B cell (primary cell): ENCODE measurements around the gene CDK19. TPM values are rescaled to one million over a fixed set of nuclear protein-coding genes. Genes with fewer than 3 reads are reported as not detected.
A peak's percentile ranks its signal among the peaks of the same experiment; 100 is the strongest.

ENCODE experiments used
- ATAC-seq: fragments of 200-7000 bp; cut with Tn5 transposase; one replicate; pipeline ENCODE4 v1.10.0; 2021; ENCODE audit warnings: low read depth, mild to moderate bottlenecking, moderate number of reproducible peaks, moderate library complexity
- CTCF ChIA-PET: fragments of 350-600 bp; sonication (Branson Sonifier 250); formaldehyde crosslinking; loops from one replicate; lab custom pipeline; 2021; ENCODE audit warnings: antibody characterized with exemption, inconsistent platforms; lab: Charles Lee
- POLR2A ChIA-PET: fragments of 350-600 bp; sonication (Branson Sonifier 250); formaldehyde crosslinking; loops from one replicate; lab custom pipeline; 2021; ENCODE audit warnings: antibody characterized with exemption; lab: Charles Lee
- DNase-seq: peaks from one replicate; pipeline ENCODE4 v3.0.0; 2013
- H2AFZ ChIP-seq: 2 replicates; pipeline ENCODE4 v1.6.1; 2012; ENCODE audit warnings: mild to moderate bottlenecking, low read depth, low read length; ENCODE audit not compliant: insufficient read depth, poor library complexity, severe bottlenecking
- H3K27ac ChIP-seq, 2 donors: 1 replicate in 1 of 2; 2 replicates in 1 of 2; pipeline ENCODE4 v1.5.1; 2012 to 2013; ENCODE audit warnings: low read length in 2 of 2, mild to moderate bottlenecking in 2 of 2, moderate library complexity in 1 of 2
- H3K27me3 ChIP-seq, 4 experiments: fragments of 200-600 bp in 1 of 4; sonication (generic) in 1 of 4; replicated peaks in 1 of 4; 1 replicate in 2 of 4; 2 replicates in 2 of 4; pipeline versions ENCODE4 v1.6.1 to v1.7.0; 2013 to 2016; ENCODE audit warnings: low read length in 3 of 4, mild to moderate bottlenecking in 2 of 4, mixed read lengths in 1 of 4, moderate library complexity in 1 of 4; ENCODE audit not compliant: insufficient read depth in 4 of 4, control insufficient read depth in 3 of 4; ENCODE audit errors: control extremely low read depth in 1 of 4
- H3K36me3 ChIP-seq, 2 experiments: replicated peaks in 1 of 2; 1 replicate in 1 of 2; 2 replicates in 1 of 2; pipeline versions ENCODE4 v1.6.1 to v1.7.1; 2013; ENCODE audit warnings: low read length in 1 of 2; ENCODE audit not compliant: insufficient read depth in 2 of 2, control insufficient read depth in 1 of 2; ENCODE audit errors: control extremely low read depth in 1 of 2, extremely low read depth in 1 of 2
- H3K4me1 ChIP-seq, 2 donors: fragments of 200-600 bp in 1 of 2; sonication (generic) in 1 of 2; 1 replicate in 1 of 2; 2 replicates in 1 of 2; pipeline versions ENCODE4 v1.5.1 to v1.6.1; 2013 to 2017; ENCODE audit warnings: low read length in 2 of 2; ENCODE audit not compliant: control insufficient read depth in 2 of 2, insufficient read depth in 2 of 2
- H3K4me2 ChIP-seq: replicated peaks from 2 replicates; pipeline ENCODE3; 2012; ENCODE audit warnings: mild to moderate bottlenecking, low read depth, low read length; ENCODE audit not compliant: poor library complexity, severe bottlenecking
- H3K4me3 ChIP-seq, 5 experiments: fragments of 200-600 bp in 1 of 5; sonication (generic) in 1 of 5; 1 replicate in 3 of 5; 2 replicates in 2 of 5; pipeline versions ENCODE4 v1.5.1 to v1.7.0; 2011 to 2016; ENCODE audit warnings: low read length in 4 of 5, mild to moderate bottlenecking in 4 of 5, low read depth in 2 of 5, control low read depth in 1 of 5, moderate library complexity in 1 of 5; ENCODE audit not compliant: insufficient read depth in 1 of 5; ENCODE audit errors: control extremely low read depth in 1 of 5, extremely low read depth in 1 of 5
- H3K79me2 ChIP-seq: fragments of 200-600 bp; sonication (generic); one replicate; pipeline ENCODE4 v1.6.0; 2016; ENCODE audit warnings: low read length; ENCODE audit not compliant: control insufficient read depth, insufficient read depth
- H3K9ac ChIP-seq: fragments of 200-600 bp; sonication (generic); 2 replicates; pipeline ENCODE4 v1.6.1; 2017; ENCODE audit warnings: mild to moderate bottlenecking, low read length, moderate library complexity
- H3K9me3 ChIP-seq, 3 donors: one replicate each; pipeline versions ENCODE4 v1.6.1 to v1.7.1; 2013; ENCODE audit warnings: low read length in 2 of 3; ENCODE audit not compliant: control insufficient read depth in 2 of 3, insufficient read depth in 1 of 3; ENCODE audit errors: control extremely low read depth in 1 of 3
- H4K20me1 ChIP-seq: 2 replicates; pipeline ENCODE4 v1.6.0; 2012; ENCODE audit warnings: mild to moderate bottlenecking, low read length; ENCODE audit not compliant: insufficient read depth, control insufficient read depth, poor library complexity, severe bottlenecking
- H3K27ac Mint-ChIP-seq: one replicate; pipeline ENCODE4 v1.8.0; 2021; ENCODE audit warnings: mixed read lengths
- H3K27me3 Mint-ChIP-seq: one replicate; pipeline ENCODE4 v1.8.0; 2021; ENCODE audit warnings: mixed read lengths
- H3K4me1 Mint-ChIP-seq: one replicate; pipeline ENCODE4 v1.8.0; 2021; ENCODE audit warnings: mixed read lengths
- H3K4me3 Mint-ChIP-seq: one replicate; pipeline ENCODE4 v1.8.0; 2021; ENCODE audit warnings: mixed read lengths
- H3K9me3 Mint-ChIP-seq: one replicate; pipeline ENCODE4 v1.8.0; 2022; ENCODE audit warnings: mixed read lengths; ENCODE audit not compliant: insufficient read depth
- CTCF ChIP-seq: fragments of 200-600 bp; IDR thresholded peaks from one replicate; pipeline ENCODE4 v1.8.0; 2022; ENCODE audit warnings: antibody characterized with exemption, mild to moderate bottlenecking
- EZH2 ChIP-seq: IDR thresholded peaks from 2 replicates; pipeline ENCODE4 v1.6.1; 2012; ENCODE audit warnings: borderline replicate concordance, low read depth, mild to moderate bottlenecking, moderate library complexity, low read length; ENCODE audit not compliant: insufficient read depth, poor library complexity, severe bottlenecking
- WGBS: methylation state at CpG from one replicate; pipeline ENCODE4 v1.1.5; 2013; ENCODE audit warnings: missing lambda C conversion rate; ENCODE audit not compliant: insufficient coverage; 5-methylcytosine and 5-hydroxymethylcytosine counted together
- intact Hi-C: fragments of 100-400 bp; cut with micrococcal nuclease; formaldehyde crosslinking; loops from one replicate; pipeline ENCODE4 v1.10.0; 2022
- polyA plus RNA-seq: library from polyadenylated mRNA; depleted of rRNA; stranded (reverse); fragments of >200 nt; gene quantifications from 2 replicates; pipeline ENCODE4 v1.2.3, GENCODE V29; 2012
- total RNA-seq, 2 donors: library from RNA; stranded (reverse); fragments of 120-200 nt in 1 of 2; gene quantifications; 1 replicate in 1 of 2; 2 replicates in 1 of 2; pipeline versions ENCODE4 v1.2.3 to v1.2.4, GENCODE V29; 2013 to 2022

Gene CDK19
- total and polyA plus RNA-seq, 2 donors (not counting 1 experiment from before 2014, with no cell fraction given): 8.7 to 44.8 TPM

GRCh38 chr6:110618591-110619267 lies 196.5 kb downstream of the CDK19 start:
- CTCF ChIA-PET: interaction anchor here (0.8 to 1.4 kb wide), 2 partner anchors 61 to 256 kb away, joined by 3 read pairs; partner anchors contain the start of gene AMD1
- peaks cover 9% of the 10 kb centered on the region for H3K4me1 Mint-ChIP-seq

More at GRCh38 chr6:110618591-110619267, 196.5 kb downstream of the CDK19 start:
- no peaks in the 10 kb centered on the region for H4K20me1 ChIP-seq
- no peaks in the 10 kb centered on the region for H3K9me3 ChIP-seq
- Mint-ChIP-seq H3K9me3 (no peaks in the 10 kb centered on the region), H3K4me3 (no peak overlapping the region), H3K27me3 (no peaks in the 10 kb centered on the region), H3K27ac (no peak overlapping the region)
- DNase-seq: peak; percentile 8
- H3K4me3 ChIP-seq: no peak overlapping the region
- H3K4me1 ChIP-seq: peaks cover 2 to 4% of the 10 kb centered on the region in 2 donors
- 77% methylated on average over 1 of the region's 3 CpGs for WGBS
- H3K79me2 ChIP-seq: no peaks in the 10 kb centered on the region
- no peak overlapping the region for H3K9ac ChIP-seq
- peaks cover 8 to 52% of the 10 kb centered on the region in 2 experiments for H3K36me3 ChIP-seq
- no peak overlapping the region for H3K4me2 ChIP-seq
- TF ChIP-seq EZH2 (no peak), CTCF (no peak)
- intact Hi-C loops: no loop called here
- POLR2A ChIA-PET: interaction anchor here (0.6 kb wide), 1 partner anchor 111 kb away, joined by 3 read pairs; no protein-coding TSS in a partner anchor
- no peak overlapping the region for H3K27ac ChIP-seq
- no peak overlapping the region for H2AFZ ChIP-seq
- no peak for ATAC-seq
- H3K27me3 ChIP-seq: no peaks in the 10 kb centered on the region
